HEK293 (cell line): ENCODE data around the gene IL1RAP.

ENCODE experiments used
- CTCF ChIA-PET: fragments of 350-600 bp; formaldehyde crosslinking; extraction: SDS; loops from one replicate; lab custom pipeline; 2021; ENCODE audit warnings: antibody characterized with exemption; lab: Yijun Ruan, JAX
- POLR2A ChIA-PET: fragments of 300-600 bp; formaldehyde crosslinking; extraction: SDS; loops from one replicate; lab custom pipeline; 2020; ENCODE audit warnings: antibody characterized with exemption, inconsistent platforms; lab: Yijun Ruan, JAX
- H3K27ac ChIP-seq: fragments of 200-500 bp; sonication (Bioruptor generic); 2 replicates; pipeline ENCODE4 v1.5.1; 2014; ENCODE audit warnings: low read depth, low read length, control low read depth, inconsistent platforms; ENCODE audit errors: extremely low read depth
- H3K36me3 ChIP-seq, 2 experiments: fragments of 200-500 bp in 1 of 2; sonication (Bioruptor generic) in 1 of 2; 1 replicate in 1 of 2; 2 replicates in 1 of 2; pipeline ENCODE4 v1.5.1; 2014 to 2017; ENCODE audit warnings: inconsistent platforms in 2 of 2, low read length in 2 of 2; ENCODE audit not compliant: control insufficient read depth in 2 of 2, insufficient read depth in 1 of 2
- H3K4me1 ChIP-seq: fragments of 200-500 bp; sonication (Bioruptor generic); 2 replicates; pipeline ENCODE4 v1.5.1; 2014; ENCODE audit warnings: mild to moderate bottlenecking, low read length, inconsistent platforms; ENCODE audit not compliant: control insufficient read depth, insufficient read depth
- H3K4me3 ChIP-seq: 2 replicates; pipeline ENCODE4 v1.5.1; 2011; ENCODE audit warnings: low read depth, mild to moderate bottlenecking, control low read depth, low read length, moderate library complexity
- H3K9me3 ChIP-seq: fragments of 200-500 bp; sonication (Bioruptor generic); 2 replicates; pipeline ENCODE4 v1.5.1; 2014; ENCODE audit warnings: low read depth, low read length, inconsistent platforms; ENCODE audit not compliant: control insufficient read depth, insufficient read depth
- GLIS1 ChIP-seq: fragments of 450-650 bp; formaldehyde crosslinking; IDR thresholded peaks from 2 replicates; pipeline ENCODE4 v1.5.1; 2016; ENCODE audit warnings: missing biosample characterization, missing genetic modification characterization
- KLF10 ChIP-seq: fragments of 450-650 bp; IDR thresholded peaks from 2 replicates; pipeline ENCODE4 v1.5.1; 2018; ENCODE audit warnings: missing biosample characterization, mild to moderate bottlenecking, missing genetic modification characterization
- KLF9 ChIP-seq: fragments of 450-650 bp; formaldehyde crosslinking; IDR thresholded peaks from 2 replicates; pipeline ENCODE4 v1.5.1; 2016; ENCODE audit warnings: missing biosample characterization, missing genetic modification characterization, low read depth
- MZF1 ChIP-seq: fragments of 450-650 bp; formaldehyde crosslinking; IDR thresholded peaks from 2 replicates; pipeline ENCODE4 v1.5.1; 2017; ENCODE audit warnings: missing biosample characterization, missing genetic modification characterization, borderline replicate concordance
- SP7 ChIP-seq: fragments of 450-650 bp; formaldehyde crosslinking; IDR thresholded peaks from 2 replicates; pipeline ENCODE4 v1.5.1; 2016; ENCODE audit warnings: missing biosample characterization, missing genetic modification characterization
- ZBTB7A ChIP-seq: fragments of 450-650 bp; formaldehyde crosslinking; IDR thresholded peaks from 2 replicates; pipeline ENCODE4 v1.5.1; 2016; ENCODE audit warnings: low read depth, missing biosample characterization, missing genetic modification characterization
- ZNF292 ChIP-seq: fragments of 450-650 bp; formaldehyde crosslinking; IDR thresholded peaks from 2 replicates; pipeline ENCODE4 v1.5.1; 2016; ENCODE audit warnings: low read depth, missing biosample characterization, missing genetic modification characterization, borderline replicate concordance
- ZNF350 ChIP-seq: fragments of 450-650 bp; formaldehyde crosslinking; IDR thresholded peaks from 2 replicates; pipeline ENCODE4 v1.5.0; 2017; ENCODE audit warnings: missing biosample characterization, mild to moderate bottlenecking, missing genetic modification characterization
- ZNF354C ChIP-seq: fragments of 450-650 bp; formaldehyde crosslinking; IDR thresholded peaks from 2 replicates; pipeline ENCODE4 v1.5.1; 2016; ENCODE audit warnings: missing biosample characterization, missing genetic modification characterization, low read depth, borderline replicate concordance
- ZNF394 ChIP-seq: fragments of 450-650 bp; formaldehyde crosslinking; IDR thresholded peaks from 2 replicates; pipeline ENCODE4 v1.5.1; 2016; ENCODE audit warnings: missing biosample characterization, missing genetic modification characterization, mild to moderate bottlenecking, moderate library complexity, borderline replicate concordance
- ZNF426 ChIP-seq: fragments of 450-650 bp; formaldehyde crosslinking; IDR thresholded peaks from 2 replicates; pipeline ENCODE4 v1.5.1; 2017; ENCODE audit warnings: missing biosample characterization, missing genetic modification characterization, mild to moderate bottlenecking, inconsistent platforms, moderate library complexity
- ZNF514 ChIP-seq: fragments of 450-650 bp; formaldehyde crosslinking; IDR thresholded peaks from 2 replicates; pipeline ENCODE4 v1.5.1; 2016; ENCODE audit warnings: missing biosample characterization, missing genetic modification characterization
- ZNF76 ChIP-seq: fragments of 450-650 bp; formaldehyde crosslinking; IDR thresholded peaks from 2 replicates; pipeline ENCODE4; 2016; ENCODE audit warnings: low read depth, missing biosample characterization, missing genetic modification characterization, borderline replicate concordance
- ZNF768 ChIP-seq: fragments of 450-650 bp; formaldehyde crosslinking; IDR thresholded peaks from 2 replicates; pipeline ENCODE4 v1.5.1; 2018; ENCODE audit warnings: missing biosample characterization, mild to moderate bottlenecking, missing genetic modification characterization
- ZSCAN16 ChIP-seq: fragments of 450-650 bp; formaldehyde crosslinking; IDR thresholded peaks from 2 replicates; pipeline ENCODE4 v1.5.1; 2016; ENCODE audit warnings: missing biosample characterization, missing genetic modification characterization
- TF ChIP-seq, protein P1 (sequence below): fragments of 450-650 bp; formaldehyde crosslinking; IDR thresholded peaks from 2 replicates; pipeline ENCODE4 v1.5.1; 2016; ENCODE audit warnings: missing biosample characterization, missing genetic modification characterization
- TF ChIP-seq, protein P2 (sequence below): fragments of 450-650 bp; IDR thresholded peaks from 2 replicates; pipeline ENCODE4 v1.5.1; 2018; ENCODE audit warnings: missing biosample characterization, mild to moderate bottlenecking, missing genetic modification characterization
- TF ChIP-seq, protein P3 (sequence below): IDR thresholded peaks from 2 replicates; pipeline ENCODE4 v1.6.1; 2011; ENCODE audit warnings: mild to moderate bottlenecking, low read depth, low read length, borderline replicate concordance

The IL1RAP gene

DNA sequence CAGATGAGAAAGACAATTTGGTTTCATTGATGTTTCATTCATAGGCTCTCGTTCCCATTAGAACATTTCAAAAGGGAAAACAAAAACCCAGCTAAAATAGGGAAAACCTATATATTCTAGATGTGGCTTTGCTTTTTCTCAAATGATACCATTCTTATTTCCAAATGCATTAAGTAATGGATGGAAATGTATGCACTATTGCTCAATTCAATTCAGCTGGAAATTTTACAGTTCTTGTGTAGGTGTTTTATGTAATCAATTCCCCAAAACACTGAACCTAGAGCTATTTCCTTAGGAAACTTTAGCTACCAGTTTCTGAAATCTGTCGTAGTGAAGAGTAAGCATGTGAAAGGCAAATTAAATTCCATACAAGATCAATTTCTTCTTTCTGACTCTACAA is 11.7 kb downstream of the IL1RAP start:
- no peaks in the 10 kb centered on the region for H3K9me3 ChIP-seq
- no peak overlapping the region for H3K4me3 ChIP-seq
- 0 out of 2 replicates have a peak, but pooled peaks cover 2% of the 10 kb centered on the region for H3K4me1 ChIP-seq
- CTCF ChIA-PET, result interaction anchor here (1.1 kb wide), 1 partner anchor 11 kb away, joined by 3 read pairs; no protein-coding TSS in a partner anchor
- H3K36me3 ChIP-seq, result no peaks in the 10 kb centered on the region
- POLR2A ChIA-PET, result interaction anchor here (0.9 kb wide), 1 partner anchor 11 kb away, joined by 4 read pairs; the partner anchor contains the start of gene IL1RAP
- no peak overlapping the region for H3K27ac ChIP-seq
- TF ChIP-seq, protein P1, sequence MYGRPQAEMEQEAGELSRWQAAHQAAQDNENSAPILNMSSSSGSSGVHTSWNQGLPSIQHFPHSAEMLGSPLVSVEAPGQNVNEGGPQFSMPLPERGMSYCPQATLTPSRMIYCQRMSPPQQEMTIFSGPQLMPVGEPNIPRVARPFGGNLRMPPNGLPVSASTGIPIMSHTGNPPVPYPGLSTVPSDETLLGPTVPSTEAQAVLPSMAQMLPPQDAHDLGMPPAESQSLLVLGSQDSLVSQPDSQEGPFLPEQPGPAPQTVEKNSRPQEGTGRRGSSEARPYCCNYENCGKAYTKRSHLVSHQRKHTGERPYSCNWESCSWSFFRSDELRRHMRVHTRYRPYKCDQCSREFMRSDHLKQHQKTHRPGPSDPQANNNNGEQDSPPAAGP (tag by site-specific recombination), result no peak
- no peak for TF ChIP-seq ZNF350 (tag by site-specific recombination)
- TF ChIP-seq ZSCAN16, result no peak
- TF ChIP-seq ZNF426 (tag by site-specific recombination), result no peak
- TF ChIP-seq KLF9 (tag by site-specific recombination), result no peak
- TF ChIP-seq ZBTB7A, result no peak
- no peak for TF ChIP-seq ZNF292
- TF ChIP-seq ZNF514 (tag by site-specific recombination), result no peak
- no peak for TF ChIP-seq MZF1 (tag by site-specific recombination)

DNA sequence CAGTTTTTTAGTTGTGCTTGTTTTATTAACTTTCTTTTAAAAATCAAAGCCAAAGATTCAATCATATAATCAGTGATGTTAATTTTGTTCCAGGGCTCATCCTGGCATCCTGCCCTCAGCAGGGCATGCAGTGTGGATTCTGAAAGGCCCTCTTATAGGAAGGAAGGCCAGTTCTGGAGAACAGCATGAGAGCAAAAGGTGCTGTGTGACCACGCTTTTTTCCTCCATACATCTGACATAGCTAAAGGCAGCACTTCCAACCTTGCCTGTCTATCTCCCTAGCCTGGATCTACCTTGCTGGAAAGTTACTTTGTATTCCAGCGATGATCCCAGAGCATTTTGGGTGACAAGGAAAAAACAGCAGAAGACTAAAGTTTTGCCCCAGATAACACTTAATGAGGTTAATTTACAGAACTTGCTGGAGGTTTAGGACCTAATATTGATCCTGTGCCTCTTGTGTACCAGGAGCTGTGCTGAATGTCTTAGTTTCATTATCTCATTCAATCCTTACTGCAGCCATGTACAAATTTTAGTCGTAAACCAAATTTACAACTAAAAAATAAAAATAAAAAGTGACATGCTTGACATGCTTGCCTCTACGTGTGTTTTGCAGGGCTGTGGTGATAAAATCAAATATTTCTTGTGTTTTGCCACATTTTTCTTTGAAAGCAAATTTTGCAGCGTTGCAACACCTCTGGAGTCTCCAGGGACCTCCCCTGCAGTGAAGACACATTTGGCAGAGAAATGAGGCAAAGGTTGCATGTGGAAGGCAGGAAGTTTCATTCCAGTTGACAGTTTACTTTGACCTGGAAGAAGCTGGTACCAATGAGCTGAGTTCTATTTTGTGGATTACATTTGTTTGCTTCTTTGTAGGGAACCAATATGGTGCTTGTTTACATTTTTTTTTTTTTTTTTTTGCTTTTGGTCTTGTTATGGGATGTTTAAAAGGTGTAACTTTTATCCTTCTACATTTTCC is 13.2 kb downstream of the IL1RAP start:
- Histone ChIP-seq H3K4me1 (0 out of 2 replicates have a peak, but pooled peaks cover 2% of the 10 kb centered on the region), H3K27ac (no peak overlapping the region), H3K36me3 (no peaks in the 10 kb centered on the region), H3K9me3 (no peaks in the 10 kb centered on the region), H3K4me3 (no peak overlapping the region)
- ChIA-PET POLR2A (no interaction called here), CTCF (interaction anchor here (0.6 to 1.1 kb wide), 2 partner anchors 12 to 175 kb away, joined by 3 to 7 read pairs; no protein-coding TSS in a partner anchor)
- no peak for TF ChIP-seq ZNF76 (tag by site-specific recombination)
- TF ChIP-seq GLIS1, result peak; percentile 38; the same call in 1 of the 2 replicates
- TF ChIP-seq, protein P2, sequence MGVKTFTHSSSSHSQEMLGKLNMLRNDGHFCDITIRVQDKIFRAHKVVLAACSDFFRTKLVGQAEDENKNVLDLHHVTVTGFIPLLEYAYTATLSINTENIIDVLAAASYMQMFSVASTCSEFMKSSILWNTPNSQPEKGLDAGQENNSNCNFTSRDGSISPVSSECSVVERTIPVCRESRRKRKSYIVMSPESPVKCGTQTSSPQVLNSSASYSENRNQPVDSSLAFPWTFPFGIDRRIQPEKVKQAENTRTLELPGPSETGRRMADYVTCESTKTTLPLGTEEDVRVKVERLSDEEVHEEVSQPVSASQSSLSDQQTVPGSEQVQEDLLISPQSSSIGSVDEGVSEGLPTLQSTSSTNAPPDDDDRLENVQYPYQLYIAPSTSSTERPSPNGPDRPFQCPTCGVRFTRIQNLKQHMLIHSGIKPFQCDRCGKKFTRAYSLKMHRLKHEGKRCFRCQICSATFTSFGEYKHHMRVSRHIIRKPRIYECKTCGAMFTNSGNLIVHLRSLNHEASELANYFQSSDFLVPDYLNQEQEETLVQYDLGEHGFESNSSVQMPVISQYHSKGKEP (tag by site-specific recombination), result 0 out of 2 replicates have a peak, but pooled peaks have one; percentile 32
- TF ChIP-seq ZNF354C (tag by site-specific recombination), result no peak
- TF ChIP-seq, protein P3, sequence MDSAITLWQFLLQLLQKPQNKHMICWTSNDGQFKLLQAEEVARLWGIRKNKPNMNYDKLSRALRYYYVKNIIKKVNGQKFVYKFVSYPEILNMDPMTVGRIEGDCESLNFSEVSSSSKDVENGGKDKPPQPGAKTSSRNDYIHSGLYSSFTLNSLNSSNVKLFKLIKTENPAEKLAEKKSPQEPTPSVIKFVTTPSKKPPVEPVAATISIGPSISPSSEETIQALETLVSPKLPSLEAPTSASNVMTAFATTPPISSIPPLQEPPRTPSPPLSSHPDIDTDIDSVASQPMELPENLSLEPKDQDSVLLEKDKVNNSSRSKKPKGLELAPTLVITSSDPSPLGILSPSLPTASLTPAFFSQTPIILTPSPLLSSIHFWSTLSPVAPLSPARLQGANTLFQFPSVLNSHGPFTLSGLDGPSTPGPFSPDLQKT, result no peak

DNA sequence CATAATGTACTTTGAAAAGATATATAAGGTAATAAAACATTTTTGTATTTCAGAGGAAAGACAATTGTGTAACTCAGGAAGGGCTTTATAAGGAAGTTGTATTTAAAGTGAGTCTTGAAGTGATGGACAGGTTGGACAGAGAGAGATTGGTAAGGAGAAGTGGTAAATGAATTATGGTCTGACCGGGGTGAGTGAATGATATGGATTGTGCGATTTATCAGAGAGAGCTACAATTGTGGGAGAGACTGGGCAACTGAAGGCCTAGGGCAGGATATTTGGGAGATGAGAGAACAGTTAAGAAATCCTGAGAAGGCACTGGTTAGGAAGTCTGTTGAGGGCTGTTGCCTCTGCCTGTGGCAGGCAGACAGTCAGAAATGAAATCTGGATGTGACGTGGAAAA is 14.8 kb downstream of the IL1RAP start:
- Histone ChIP-seq H3K27ac (no peak overlapping the region), H3K4me1 (0 out of 2 replicates have a peak, but pooled peaks cover 2% of the 10 kb centered on the region), H3K9me3 (no peaks in the 10 kb centered on the region), H3K4me3 (no peak overlapping the region), H3K36me3 (no peaks in the 10 kb centered on the region)
- TF ChIP-seq SP7 (tag by site-specific recombination) (no peak), ZNF768 (tag by site-specific recombination) (no peak), KLF10 (tag by site-specific recombination) (no peak), ZNF394 (no peak)
- POLR2A ChIA-PET, result no interaction called here
- CTCF ChIA-PET, result no interaction called here
